DOHH2 (cell line): ENCODE measurements around the gene SCUBE2.

ENCODE experiments used
- H3F3A ChIP-seq: fragments of 200-600 bp; sonication (generic), shearing (Covaris generic); 2 replicates; pipeline ENCODE4 v1.6.0; 2016; ENCODE audit warnings: antibody characterized with exemption, mild to moderate bottlenecking; ENCODE audit not compliant: control insufficient read depth, insufficient read depth
- H3K27ac ChIP-seq: fragments of 200-600 bp; sonication (generic); 2 replicates; pipeline ENCODE4 v1.5.1; 2014; ENCODE audit warnings: low read depth, mild to moderate bottlenecking, low read length, moderate library complexity
- H3K27me3 ChIP-seq: fragments of 200-600 bp; sonication (generic); 2 replicates; pipeline ENCODE4 v1.6.1; 2014; ENCODE audit warnings: mild to moderate bottlenecking, low read length, mixed read lengths; ENCODE audit not compliant: control insufficient read depth
- H3K36me3 ChIP-seq: fragments of 200-600 bp; sonication (generic); 2 replicates; pipeline ENCODE4 v1.6.1; 2014; ENCODE audit warnings: mild to moderate bottlenecking, low read length, moderate library complexity, mixed read lengths; ENCODE audit not compliant: control insufficient read depth
- H3K4me1 ChIP-seq: fragments of 200-600 bp; sonication (generic); 2 replicates; pipeline ENCODE4 v1.6.1; 2014; ENCODE audit warnings: mild to moderate bottlenecking, low read length, mixed read lengths; ENCODE audit not compliant: control insufficient read depth
- H3K4me2 ChIP-seq: fragments of 200-600 bp; sonication (generic); 2 replicates; pipeline ENCODE4 v1.6.0; 2014; ENCODE audit warnings: mild to moderate bottlenecking, low read length, moderate library complexity
- H3K4me3 ChIP-seq: fragments of 200-600 bp; sonication (generic); 2 replicates; pipeline ENCODE4 v1.5.1; 2014; ENCODE audit warnings: mild to moderate bottlenecking, low read length, mixed read lengths
- H3K79me2 ChIP-seq: fragments of 200-600 bp; sonication (generic); 2 replicates; pipeline ENCODE4 v1.6.1; 2014; ENCODE audit warnings: mild to moderate bottlenecking, low read length, mixed read lengths; ENCODE audit not compliant: control insufficient read depth
- H3K9me2 ChIP-seq: fragments of 200-600 bp; sonication (generic); replicated peaks from 2 replicates; pipeline ENCODE4 v1.6.1; 2014; ENCODE audit warnings: mild to moderate bottlenecking, low read length, mixed read lengths; ENCODE audit not compliant: control insufficient read depth
- H3K9me3 ChIP-seq: fragments of 200-600 bp; sonication (generic); 2 replicates; pipeline ENCODE4 v1.6.1; 2014; ENCODE audit warnings: antibody characterized with exemption, low read length, mixed read lengths; ENCODE audit not compliant: control insufficient read depth, insufficient read depth
- H4K20me1 ChIP-seq: fragments of 200-600 bp; sonication (generic); 2 replicates; pipeline ENCODE4 v1.6.0; 2014; ENCODE audit warnings: low read depth, mild to moderate bottlenecking, antibody characterized with exemption, low read length, moderate library complexity; ENCODE audit not compliant: control insufficient read depth, insufficient read depth
- CTCF ChIP-seq: fragments of 200-600 bp; sonication (generic); IDR thresholded peaks from one replicate; pipeline ENCODE4 v1.5.1; 2014; ENCODE audit warnings: antibody characterized with exemption, mild to moderate bottlenecking, low read depth, low read length; ENCODE audit not compliant: poor library complexity, severe bottlenecking
- EZH2phosphoT487 ChIP-seq: fragments of 200-600 bp; sonication (generic); IDR thresholded peaks from 2 replicates; pipeline ENCODE4 v1.6.1; 2017; ENCODE audit warnings: borderline replicate concordance, mild to moderate bottlenecking, antibody characterized with exemption, low read length, moderate library complexity, mixed read lengths

SCUBE2 gene

GRCh38 chr11:9016916-9017642, 74.3 kb downstream of the SCUBE2 start:
- Histone ChIP-seq H3K4me2 (no peak overlapping the region), H3K9me3 (no peaks in the 10 kb centered on the region), H3K27me3 (peaks cover under 1% of the 10 kb centered on the region), H3K27ac (no peak overlapping the region), H4K20me1 (no peaks in the 10 kb centered on the region), H3K4me3 (no peak overlapping the region), H3F3A (no peaks in the 10 kb centered on the region), H3K36me3 (no peaks in the 10 kb centered on the region), H3K79me2 (no peaks in the 10 kb centered on the region), H3K4me1 (peaks cover 10% of the 10 kb centered on the region), H3K9me2 (no peaks in the 10 kb centered on the region)
- TF ChIP-seq EZH2phosphoT487, result no peak
- TF ChIP-seq CTCF, result no peak

GRCh38 chr11:9015677-9016076, 75.7 kb downstream of the SCUBE2 start:
- no peaks in the 10 kb centered on the region for H3K79me2 ChIP-seq
- H4K20me1 ChIP-seq, result no peaks in the 10 kb centered on the region
- TF ChIP-seq CTCF (peak; percentile 80), EZH2phosphoT487 (no peak)
- no peak overlapping the region for H3K4me3 ChIP-seq
- H3K4me1 ChIP-seq, result peaks cover 10% of the 10 kb centered on the region
- H3K36me3 ChIP-seq, result no peaks in the 10 kb centered on the region
- H3K4me2 ChIP-seq, result no peak overlapping the region
- H3F3A ChIP-seq, result no peaks in the 10 kb centered on the region
- no peaks in the 10 kb centered on the region for H3K9me2 ChIP-seq
- H3K27me3 ChIP-seq, result no peaks in the 10 kb centered on the region
- no peak overlapping the region for H3K27ac ChIP-seq
- H3K9me3 ChIP-seq, result no peaks in the 10 kb centered on the region

- Histone ChIP-seq H4K20me1 (no peaks in the 10 kb centered on the region), H3K9me2 (no peaks in the 10 kb centered on the region), H3K27me3 (no peaks in the 10 kb centered on the region), H3K9me3 (no peaks in the 10 kb centered on the region), H3K79me2 (no peaks in the 10 kb centered on the region), H3F3A (no peaks in the 10 kb centered on the region), H3K4me3 (no peak overlapping the region), H3K4me2 (no peak overlapping the region), H3K36me3 (no peaks in the 10 kb centered on the region), H3K4me1 (peaks cover 10% of the 10 kb centered on the region), H3K27ac (no peak overlapping the region)
- no peak for TF ChIP-seq EZH2phosphoT487
- TF ChIP-seq CTCF, result no peak
Observed at GRCh38 chr11:9014826-9015225, 76.6 kb downstream of the SCUBE2 start.
